HG03097 (cell line): ENCODE results near the gene NBPF3.

ENCODE experiments used
- ATAC-seq: cut with Tn5 transposase; IDR thresholded peaks from one replicate; pipeline ENCODE4 v1.9.1; 2021; ENCODE audit not compliant: unreplicated experiment, low FRiP score

NBPF3 gene

DNA sequence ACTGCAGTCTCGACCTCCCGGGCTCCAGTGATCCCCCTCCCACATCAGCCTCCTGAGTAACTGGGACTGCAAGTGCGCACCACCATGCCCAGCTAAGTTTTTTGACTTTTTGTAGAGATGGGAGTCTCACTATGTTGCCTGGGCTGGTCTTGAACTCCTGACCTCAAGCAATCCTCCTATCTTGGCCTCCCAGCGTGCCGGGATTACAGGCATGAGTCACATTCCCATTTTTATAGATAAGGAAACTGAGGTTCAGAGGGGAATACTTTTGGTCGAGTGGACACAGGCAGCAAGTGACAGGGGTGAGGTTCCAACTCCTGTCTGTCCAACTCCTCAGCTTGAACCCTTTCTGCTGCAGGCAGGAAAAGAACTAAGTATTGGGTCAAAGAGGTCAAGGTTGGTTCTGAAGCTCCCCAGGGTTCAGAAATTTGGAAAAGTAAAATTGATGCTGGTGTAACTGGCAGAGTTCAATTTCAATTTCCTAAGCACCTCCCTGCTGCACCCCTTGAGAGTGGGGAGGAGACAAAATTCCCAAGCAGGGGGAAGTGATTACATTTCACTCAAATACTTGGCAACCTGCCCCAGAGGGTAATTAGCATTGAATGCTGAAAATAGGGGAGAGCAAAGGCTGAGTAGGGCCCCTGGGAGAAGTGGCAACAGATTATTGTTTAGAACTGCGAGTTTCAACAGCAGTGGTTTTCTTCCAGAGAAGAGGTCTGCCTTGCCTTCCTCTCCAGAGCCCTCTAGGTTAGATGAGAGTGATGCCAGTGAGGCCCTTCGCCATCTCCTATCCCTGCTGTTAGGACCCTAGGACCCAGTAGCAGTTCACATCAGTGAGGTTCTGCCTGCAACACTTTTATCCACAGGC lies 51.8 kb downstream of the NBPF3 start:
- ATAC-seq, result no peak

DNA sequence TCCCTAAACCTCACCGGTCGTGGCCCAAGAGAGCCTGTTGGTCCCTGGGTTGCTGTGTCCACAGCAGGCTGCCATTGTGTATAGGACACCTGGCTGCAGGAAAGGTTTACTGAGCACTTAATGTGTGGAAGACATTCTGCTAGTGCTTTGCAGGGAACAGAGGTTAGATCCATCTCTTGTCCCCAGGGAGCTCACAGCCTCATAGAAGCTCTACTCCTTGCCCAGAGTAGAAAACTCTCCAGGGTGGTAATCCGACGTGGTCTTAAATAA lies 52.4 kb downstream of the NBPF3 start:
- no peak for ATAC-seq

DNA sequence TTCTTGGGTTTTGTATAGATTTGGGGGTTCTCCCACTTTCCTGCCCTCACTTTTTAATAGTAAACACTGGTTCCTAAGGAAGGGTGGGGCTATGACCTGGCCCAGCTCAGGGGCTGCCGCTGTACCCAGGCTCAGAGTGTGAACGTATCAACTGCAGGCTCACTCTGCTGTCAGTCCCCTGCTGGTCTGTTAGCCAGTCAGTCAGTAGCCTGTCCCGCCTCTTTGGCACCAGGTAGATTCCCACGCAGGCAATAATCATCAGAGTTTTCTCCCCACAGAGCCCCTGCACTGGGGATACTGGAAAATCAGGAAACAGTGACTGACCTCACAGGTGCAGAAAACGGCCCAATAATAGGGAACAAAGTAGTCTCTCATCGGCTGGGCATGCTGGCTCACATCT lies 54.3 kb downstream of the NBPF3 start:
- ATAC-seq, result no peak

DNA sequence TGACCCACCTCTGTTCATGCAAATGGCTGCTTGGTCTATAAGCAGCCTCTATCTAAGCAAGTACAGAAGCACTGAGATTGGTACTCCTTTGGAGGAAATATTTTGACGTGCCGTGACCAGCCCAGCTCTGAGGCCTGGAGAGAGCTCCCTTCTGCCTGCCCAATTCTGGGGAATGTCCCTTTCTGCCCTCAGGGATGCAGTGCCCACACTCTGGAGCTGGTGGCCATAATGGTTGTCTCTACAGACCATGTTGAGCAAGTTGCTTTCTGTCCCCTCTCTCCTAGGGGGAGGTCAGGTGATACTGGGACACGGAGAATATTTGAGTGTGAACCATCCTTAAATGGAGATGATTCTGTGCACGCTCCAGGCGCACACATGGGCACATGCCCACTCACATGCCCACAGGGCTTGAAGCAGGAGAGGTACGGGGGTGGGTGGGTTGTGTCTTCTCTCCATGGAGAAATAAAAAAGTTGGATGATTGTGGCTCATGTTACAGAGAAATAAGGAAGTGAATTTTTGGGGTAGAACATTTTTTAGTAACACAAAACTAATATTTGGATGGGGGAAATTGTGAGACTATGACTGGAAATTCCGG lies 55.4 kb downstream of the NBPF3 start:
- ATAC-seq, result no peak

DNA sequence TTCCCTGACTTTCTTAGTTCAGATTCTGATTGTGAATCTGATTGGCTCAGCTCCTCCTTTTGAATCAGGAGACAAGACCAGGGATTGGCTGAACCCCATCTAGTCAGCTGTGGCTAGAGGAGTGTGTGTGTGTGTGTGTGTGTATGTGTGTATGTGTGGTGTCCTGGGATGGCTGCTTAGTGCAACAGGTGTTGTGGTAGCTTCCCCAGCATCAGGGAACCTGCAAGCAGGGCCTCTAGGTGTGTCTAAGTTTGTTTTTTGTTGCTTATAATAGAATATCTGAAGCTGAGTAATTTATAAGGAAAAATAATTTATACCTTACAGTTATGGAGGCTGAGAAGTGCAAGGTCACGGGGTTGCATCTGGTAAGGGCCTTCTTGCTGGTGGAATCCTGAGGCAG lies 56.1 kb downstream of the NBPF3 start:
- no peak for ATAC-seq

DNA sequence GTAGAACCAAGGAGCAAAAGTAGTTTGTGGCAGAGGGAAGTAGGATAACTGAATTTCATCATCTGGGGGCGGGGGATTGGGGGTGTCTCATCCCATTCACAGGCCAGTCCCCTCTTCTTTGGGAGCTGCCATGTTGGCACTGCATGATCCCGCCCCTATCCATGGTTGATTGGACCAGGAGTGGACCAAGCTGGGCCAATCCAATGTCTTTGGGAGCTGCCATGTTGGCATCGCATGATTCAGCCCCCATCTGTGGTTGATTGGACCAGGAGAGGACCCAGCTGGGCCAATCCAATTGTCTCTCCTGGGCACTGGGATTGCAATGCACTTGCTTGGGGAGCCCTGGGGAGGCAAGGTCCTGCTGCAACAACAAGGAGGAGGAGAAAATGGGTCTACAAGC lies 56.9 kb downstream of the NBPF3 start:
- no peak for ATAC-seq

DNA sequence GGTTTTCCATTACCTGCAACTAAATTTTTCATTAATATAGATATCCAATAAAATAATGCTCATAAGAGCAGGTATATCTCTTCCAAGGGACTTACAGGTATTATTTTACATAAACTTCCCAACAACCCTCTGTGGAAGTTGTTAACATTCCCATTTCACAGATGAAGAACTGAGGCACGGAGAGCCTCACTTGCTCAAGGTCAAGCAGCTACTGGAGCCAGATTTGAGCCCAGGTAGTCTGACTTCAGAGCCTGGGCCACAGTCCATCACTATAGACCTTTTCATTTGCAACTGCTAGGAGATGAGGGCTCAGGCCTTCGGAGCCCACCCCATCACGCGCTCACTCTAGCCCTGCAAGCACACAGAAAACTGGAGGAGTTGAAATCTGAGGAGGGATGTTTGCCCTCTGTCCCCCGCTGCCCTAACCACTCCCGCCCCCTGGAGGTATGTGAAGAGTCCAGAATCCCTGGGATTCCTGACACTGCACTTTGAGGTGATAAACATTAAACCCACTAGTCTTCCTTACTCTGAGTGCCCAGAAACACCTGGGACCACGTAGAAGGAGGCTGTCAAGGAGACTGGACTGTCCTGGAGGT lies 57.6 kb downstream of the NBPF3 start:
- no peak for ATAC-seq

DNA sequence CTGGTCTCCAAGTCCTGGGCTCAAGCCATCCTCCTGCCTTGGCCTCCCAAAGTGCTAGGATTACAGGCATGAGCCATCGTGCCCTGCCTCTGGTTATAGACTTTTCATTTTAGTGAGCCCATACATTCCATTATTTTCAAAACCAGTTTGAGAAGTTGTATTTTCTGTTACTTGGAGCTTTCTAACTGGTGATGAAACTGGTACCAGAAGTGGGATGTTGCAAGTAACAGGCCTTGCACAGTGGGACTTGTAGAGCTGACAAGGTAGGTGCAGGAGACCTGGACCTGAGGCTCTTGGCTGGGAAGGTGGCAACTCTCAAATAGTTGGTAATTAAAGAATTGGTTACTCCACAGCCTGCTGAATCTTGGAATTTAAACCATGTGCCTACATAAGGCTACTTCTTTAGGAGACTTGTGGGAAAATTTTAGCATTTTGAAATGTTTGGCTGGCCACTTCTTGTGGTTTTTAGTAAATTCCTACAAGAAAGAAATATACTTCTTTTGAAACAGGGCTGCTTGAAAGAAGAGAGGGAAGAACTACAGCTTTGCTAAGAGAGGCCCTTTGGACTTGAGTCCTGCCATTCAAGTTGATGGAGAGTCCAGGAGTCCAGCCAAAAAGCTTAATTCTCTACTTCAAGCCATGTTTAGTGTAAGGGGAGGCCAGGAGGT lies 59.5 kb downstream of the NBPF3 start:
- ATAC-seq, result no peak

DNA sequence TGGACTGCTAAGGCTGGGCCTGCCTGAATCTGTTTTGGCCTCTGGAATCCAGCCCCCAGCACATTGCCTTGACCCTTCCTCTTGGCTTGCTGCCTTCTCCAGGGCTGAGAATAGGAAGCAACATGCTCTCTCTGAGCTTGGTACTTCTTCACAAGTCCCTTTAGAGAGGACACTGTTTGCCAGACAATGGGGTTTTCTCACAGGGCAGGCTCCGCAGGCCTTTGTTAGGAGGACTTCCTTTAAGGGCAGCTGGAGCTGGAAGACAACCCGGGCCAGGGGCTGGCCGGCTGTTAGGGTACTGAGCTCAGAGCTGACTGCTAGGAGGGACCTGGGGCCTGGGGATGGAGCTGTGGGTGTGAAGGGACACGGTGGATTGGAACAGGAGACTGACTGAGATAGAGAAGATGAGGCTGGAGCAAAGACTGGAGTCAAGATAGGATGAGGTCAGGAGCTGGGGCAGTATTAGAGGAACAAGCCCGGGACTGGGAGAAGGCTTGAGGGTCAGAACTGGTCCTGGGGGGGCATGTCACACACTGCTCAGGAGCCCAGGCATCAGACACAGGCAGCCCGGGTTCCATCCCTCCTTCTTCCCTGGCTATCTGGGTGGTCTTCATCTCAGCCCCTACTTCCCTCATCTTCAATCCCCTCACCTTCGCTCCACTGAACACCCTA lies 63.9 kb downstream of the NBPF3 start:
- no peak for ATAC-seq

DNA sequence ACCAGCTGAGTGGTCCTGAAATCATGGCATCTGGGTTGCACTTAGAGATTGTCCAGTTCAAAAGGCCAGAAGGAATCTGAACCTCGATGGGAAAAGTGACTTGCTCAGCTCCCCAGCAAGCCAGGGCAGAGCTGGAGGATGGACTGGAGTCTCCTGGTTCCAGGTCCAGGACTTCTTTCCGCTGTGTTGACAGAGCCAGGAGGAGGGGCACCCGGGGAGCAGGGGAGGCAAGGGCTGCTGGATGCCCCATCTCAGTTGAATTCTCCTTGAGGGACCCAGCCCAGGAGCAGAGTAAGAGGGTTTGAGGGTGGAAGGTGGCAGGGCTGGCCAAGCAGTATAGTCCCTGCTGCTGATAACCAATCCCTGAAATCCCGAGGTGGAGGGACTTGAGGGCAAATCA lies 66.9 kb downstream of the NBPF3 start:
- no peak for ATAC-seq

DNA sequence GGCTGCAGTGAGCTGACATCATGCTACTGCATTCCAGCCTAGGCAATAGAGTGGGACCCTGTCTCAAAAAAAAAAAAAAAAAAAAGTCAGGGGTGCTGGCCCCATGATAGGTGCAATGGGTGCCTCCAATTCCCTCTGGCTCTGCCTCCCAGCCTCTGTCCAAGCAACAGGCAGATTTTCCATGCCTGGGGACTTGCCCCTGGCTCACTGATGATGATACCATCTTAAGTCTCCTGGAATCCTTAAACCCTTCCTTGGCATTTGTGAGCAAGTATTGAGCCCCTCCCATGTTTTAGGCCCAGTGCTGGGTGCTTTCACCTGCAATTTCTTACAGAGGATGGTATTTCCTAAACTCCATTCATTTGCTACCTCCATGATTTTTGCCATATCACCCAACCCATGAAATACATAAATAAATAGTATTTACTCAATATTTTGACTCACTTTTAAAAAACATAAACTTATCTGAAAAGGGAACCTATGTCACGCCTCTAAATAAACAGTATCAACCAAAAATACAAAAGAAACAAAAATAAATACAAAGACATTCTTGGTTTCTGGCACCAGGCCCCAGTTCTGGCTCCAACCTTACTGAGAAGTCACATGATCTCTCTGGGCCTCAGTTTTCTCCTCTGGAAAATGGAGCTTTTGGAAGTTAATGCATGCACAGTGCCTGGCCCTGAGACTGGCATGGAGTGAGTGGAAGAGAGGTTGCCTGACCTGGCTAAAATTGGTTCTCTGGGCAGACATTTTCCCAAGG lies 67.8 kb downstream of the NBPF3 start:
- no peak for ATAC-seq

DNA sequence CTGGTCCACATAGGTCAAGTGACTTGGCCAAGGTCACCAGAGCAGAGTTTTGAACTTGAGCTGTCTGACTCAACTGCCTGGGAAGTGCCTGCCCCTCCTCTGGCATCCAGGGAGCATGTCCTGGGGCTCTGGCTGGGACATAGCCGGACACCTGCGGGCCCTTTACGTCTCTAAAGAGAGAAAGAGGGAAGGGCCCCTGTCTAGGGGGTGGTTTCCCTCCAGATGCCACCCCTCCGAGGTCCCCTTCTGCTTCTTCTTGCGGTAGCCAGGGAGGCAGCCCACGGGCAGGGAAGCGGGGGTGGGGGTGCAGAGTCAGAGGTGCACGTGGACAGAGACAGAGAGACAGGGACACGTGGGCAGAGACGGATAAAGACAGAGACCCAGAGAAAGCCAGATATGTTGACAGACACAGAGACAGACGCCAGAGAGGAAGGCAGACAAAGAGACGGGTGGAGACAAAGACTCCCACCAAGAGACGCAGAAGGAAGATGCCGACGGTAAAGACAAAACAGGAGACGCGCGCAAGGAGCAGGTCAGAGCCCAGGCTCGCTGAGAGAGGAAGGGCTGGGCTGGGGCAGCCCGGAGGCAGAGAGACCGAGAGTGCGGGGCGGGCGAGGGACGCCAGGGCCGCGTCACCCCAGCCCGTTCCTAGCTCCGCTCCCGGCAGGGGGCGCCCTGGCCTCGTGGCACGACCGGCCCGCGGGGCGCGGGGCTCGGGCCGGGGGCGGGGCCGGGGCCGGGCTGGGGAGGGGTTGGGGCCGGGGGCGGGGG lies 68.8 kb downstream of the NBPF3 start:
- no peak for ATAC-seq

DNA sequence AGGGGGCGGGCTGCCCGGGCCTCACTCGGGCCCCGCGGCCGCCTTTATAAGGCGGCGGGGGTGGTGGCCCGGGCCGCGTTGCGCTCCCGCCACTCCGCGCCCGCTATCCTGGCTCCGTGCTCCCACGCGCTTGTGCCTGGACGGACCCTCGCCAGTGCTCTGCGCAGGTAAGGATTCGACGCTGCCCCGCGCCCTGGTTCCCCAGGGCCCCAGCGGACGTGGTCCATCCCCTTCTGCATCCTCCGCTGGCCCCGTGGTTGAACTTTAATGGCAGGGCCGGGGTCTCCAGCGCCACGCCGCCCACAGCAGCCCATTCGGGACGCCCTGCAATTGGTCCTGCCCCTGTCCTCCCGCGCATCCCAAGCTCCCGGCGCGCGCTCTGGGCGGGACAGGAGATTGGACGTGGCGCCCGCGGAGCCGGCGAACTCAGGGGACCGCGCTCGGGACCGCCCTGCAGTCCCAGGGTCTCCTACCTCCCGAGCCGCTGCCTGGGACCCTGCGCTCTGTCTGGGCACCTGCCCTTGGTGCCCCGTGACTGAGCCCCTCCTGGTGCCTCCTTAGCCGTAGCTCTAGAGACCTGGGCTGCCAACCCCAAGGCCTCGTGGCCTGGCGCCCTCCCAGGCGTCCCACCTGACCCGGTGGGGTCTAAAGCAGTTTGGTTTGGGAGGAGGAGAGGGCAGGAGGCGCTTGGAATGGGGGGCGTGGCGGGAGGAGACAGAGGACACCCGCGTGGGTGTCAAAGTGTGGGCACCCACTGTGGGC lies 69.6 kb downstream of the NBPF3 start, which contains the start of gene ALPL:
TSS of gene ALPL (plus strand) at position 73 of the 762 bp plus-strand sequence. CDS start 44,659 bp downstream, outside the sequence.
- ATAC-seq, result no peak

DNA sequence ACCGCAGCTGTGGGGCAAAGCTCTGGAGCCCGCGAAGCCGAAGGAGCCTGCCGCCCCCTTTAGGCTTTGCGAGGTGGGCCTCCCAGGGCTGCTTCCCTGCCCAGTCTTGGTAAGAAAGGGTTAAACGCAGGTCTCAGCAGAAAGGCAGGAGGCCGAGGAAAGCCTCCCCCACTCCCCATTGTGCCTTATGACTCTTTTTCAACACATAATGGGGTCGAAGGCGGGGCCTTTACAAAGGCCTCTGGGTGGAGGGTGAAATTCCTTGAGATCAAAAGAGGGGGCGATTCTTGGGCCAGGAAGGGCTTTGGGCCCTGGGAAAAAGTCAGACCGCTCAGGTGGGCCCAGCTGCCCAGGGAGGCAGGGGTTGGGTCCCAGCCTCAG lies 70.2 kb downstream of the NBPF3 start:
- ATAC-seq, result no peak

DNA sequence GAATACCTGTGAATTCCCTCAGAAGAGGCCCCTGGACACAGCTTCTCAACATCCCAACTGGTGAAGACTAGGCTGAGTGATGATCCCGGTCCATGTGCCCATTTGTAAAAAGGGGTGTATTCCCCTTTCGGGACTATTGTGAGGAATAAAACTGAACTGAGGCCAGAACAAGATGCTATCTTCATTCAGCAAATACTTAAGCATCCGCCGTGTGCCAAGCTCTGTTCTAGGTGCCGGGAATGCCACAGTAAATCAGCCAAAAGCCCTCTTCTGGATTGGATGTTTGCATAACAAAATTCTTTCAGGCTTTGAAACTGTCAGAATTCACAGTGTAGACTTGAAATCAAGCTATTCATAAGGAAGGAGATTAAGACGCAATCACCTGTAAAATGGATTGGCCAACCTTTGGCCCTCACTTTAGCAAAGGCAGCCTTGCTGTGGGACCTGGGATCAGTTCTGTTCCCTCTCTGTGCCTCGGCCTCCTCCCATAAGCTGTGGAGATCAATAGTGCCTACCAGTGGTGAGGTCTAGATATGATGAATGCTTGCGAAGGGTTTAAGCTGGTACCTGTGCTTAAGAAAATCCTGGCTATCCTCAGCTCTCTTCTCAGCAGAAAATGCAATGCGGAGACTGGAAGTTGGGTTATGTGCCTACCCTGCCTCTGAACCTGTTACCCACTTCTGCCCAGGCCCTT lies 71.1 kb downstream of the NBPF3 start:
- no peak for ATAC-seq

DNA sequence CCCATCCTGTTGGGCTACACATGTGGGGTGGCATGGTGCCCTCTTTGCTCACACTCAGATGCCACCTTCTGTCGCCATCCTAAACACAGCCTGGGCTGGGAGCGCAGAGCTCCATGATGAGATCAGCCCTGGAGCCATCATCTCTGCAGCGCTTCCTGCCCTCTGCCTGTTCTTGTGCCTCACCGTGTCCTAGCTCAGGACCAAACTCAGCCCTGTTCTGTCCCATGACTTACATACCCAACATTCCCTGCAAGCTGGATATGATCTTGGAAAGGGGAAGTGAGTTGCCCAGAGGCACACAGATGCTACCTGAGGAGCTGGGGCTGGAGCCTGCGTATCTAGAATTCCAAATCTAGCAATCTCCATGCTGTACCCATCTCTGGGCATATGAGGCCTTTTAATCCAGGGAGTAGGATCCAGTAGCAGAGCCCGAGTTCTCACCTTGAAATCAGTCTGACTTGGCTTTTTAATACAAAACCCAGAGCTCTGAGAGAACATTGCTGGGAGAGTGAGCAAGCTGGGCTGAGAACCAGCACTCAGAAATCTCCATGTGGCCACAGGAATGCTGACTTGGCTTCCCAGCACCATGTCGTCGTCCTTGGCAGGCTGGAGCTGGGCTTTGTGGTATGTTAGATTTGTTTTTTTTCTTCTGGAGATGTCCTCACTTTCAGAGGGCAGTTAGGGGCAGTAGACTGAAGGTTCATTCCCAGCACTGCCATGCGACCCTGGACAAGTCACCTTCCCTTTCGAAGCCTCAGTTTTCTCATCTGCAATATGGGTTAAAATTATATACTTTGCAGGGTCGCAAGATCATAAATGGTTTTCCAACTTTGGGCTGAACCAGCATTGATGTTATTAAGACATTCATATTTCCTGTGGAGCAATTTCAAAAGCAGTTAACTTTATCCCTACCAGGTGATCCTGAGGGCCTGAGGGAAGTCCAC lies 71.9 kb downstream of the NBPF3 start:
- ATAC-seq, result no peak

DNA sequence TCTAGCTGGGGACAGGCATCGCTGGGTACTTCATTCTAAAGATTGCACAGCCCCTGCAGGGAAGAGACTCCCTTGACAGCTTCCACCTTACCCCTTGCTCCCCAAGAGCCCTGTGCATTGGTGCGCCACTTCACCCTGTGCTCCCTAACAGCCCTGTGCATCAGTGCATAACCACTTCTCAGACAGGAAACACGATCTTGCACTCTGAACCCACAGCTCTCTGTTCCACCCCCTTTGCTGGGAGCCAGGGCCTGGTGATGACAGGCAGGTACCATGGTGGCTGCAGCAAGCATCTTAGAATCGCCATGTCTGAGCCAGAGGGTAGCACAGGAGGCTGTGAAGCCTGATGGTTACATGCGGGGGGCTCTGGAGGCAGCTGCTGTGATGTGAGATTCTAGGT lies 74.3 kb downstream of the NBPF3 start:
- peak; percentile 81 for ATAC-seq
